Neural crest cell (in vitro differentiated cells): ENCODE data around the gene CDH23. TPM values are rescaled to one million over a fixed set of nuclear protein-coding genes. Genes with fewer than 3 reads are reported as not detected.
A peak's percentile ranks its signal among the peaks of the same experiment; 100 is the strongest.

Experiments
- DNase-seq: peaks from one replicate; pipeline ENCODE4 v3.0.0; 2021; ENCODE audit warnings: low read depth, mixed read lengths, low spot score
- H3K27ac Mint-ChIP-seq: one replicate; pipeline ENCODE4 v1.8.0; 2021; ENCODE audit warnings: mild to moderate bottlenecking, mixed read lengths; ENCODE audit not compliant: unreplicated experiment
- H3K27me3 Mint-ChIP-seq: 2 replicates; pipeline ENCODE4 v1.8.0; 2021; ENCODE audit warnings: low read depth, mild to moderate bottlenecking, mixed read lengths
- H3K36me3 Mint-ChIP-seq: 2 replicates; pipeline ENCODE4 v1.8.0; 2021; ENCODE audit warnings: low read depth, mild to moderate bottlenecking, mixed read lengths
- H3K4me1 Mint-ChIP-seq: 2 replicates; pipeline ENCODE4 v1.8.0; 2021; ENCODE audit warnings: mixed read lengths
- H3K4me3 Mint-ChIP-seq: one replicate; pipeline ENCODE4 v1.8.0; 2021; ENCODE audit warnings: mild to moderate bottlenecking, mixed read lengths
- H3K9me3 Mint-ChIP-seq: 2 replicates; pipeline ENCODE4 v1.8.0; 2021; ENCODE audit warnings: mixed read lengths
- total RNA-seq: library from RNA; stranded (reverse); gene quantifications from 2 replicates; pipeline ENCODE4 v1.2.1, GENCODE V29; 2021
- TF ChIP-seq, protein P1 (sequence below): fragments of 200-600 bp; sonication (generic); conservative IDR thresholded peaks from 2 replicates; pipeline ENCODE4 v1.5.0; 2021; ENCODE audit warnings: antibody characterized with exemption, mild to moderate bottlenecking

Gene CDH23
- total RNA-seq, 1 donor from 2014 or later = 2.6 TPM

DNA sequence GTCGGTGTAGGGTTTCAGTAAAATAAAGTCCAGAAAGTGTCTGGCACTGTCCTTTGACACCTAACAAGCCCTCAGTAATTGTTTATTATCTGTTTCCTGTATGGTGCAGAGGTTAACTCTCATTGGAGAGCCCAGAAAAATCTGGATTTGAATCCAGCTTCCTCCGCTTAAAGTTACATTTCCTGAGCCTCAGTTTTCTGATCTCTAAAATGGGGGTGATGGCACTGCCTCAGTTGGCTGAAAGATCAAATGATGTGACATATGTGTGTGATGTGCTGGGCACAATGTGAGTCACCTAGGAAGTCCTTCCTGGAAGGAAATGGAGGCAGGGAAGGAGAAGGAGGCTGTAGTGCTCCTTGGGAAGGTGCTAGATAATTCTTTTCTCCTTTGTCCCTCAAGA, 14.7 kb upstream of the CDH23 start:
- no peaks in the 10 kb centered on the region for H3K9me3 Mint-ChIP-seq
- H3K36me3 Mint-ChIP-seq = no peaks in the 10 kb centered on the region
- no peak overlapping the region for H3K4me3 Mint-ChIP-seq
- H3K27ac Mint-ChIP-seq = no peak overlapping the region
- H3K27me3 Mint-ChIP-seq = peaks cover 2% of the 10 kb centered on the region
- DNase-seq = no peak
- TF ChIP-seq, protein P1, sequence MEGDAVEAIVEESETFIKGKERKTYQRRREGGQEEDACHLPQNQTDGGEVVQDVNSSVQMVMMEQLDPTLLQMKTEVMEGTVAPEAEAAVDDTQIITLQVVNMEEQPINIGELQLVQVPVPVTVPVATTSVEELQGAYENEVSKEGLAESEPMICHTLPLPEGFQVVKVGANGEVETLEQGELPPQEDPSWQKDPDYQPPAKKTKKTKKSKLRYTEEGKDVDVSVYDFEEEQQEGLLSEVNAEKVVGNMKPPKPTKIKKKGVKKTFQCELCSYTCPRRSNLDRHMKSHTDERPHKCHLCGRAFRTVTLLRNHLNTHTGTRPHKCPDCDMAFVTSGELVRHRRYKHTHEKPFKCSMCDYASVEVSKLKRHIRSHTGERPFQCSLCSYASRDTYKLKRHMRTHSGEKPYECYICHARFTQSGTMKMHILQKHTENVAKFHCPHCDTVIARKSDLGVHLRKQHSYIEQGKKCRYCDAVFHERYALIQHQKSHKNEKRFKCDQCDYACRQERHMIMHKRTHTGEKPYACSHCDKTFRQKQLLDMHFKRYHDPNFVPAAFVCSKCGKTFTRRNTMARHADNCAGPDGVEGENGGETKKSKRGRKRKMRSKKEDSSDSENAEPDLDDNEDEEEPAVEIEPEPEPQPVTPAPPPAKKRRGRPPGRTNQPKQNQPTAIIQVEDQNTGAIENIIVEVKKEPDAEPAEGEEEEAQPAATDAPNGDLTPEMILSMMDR = no peak
- peaks cover 9% of the 10 kb centered on the region for H3K4me1 Mint-ChIP-seq

DNA sequence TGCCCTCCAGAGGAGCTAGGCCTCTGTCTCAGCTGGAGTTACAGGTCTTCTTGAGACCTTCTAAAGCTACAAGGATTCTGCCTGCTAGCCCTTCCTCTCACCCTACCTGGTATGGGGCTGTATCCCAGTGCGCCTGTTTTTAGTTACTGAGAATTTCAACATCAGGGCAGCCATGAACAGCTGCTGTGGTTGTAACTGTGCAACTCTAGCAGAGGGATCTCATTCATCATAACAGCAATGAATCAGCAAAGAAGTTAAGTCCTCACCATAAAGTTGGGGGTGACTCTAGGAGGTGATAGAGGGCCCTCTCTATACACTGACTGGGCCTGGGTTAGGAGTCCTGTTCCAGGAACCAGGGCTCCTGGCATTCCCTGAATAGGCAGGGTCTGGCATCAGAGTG, 14.0 kb upstream of the CDH23 start:
- no peak for DNase-seq
- H3K27ac Mint-ChIP-seq = no peak overlapping the region
- no peaks in the 10 kb centered on the region for H3K9me3 Mint-ChIP-seq
- peaks cover 5% of the 10 kb centered on the region for H3K4me1 Mint-ChIP-seq
- peaks cover 2% of the 10 kb centered on the region for H3K27me3 Mint-ChIP-seq
- H3K36me3 Mint-ChIP-seq = no peaks in the 10 kb centered on the region
- no peak overlapping the region for H3K4me3 Mint-ChIP-seq
- TF ChIP-seq, protein P1 = no peak

DNA sequence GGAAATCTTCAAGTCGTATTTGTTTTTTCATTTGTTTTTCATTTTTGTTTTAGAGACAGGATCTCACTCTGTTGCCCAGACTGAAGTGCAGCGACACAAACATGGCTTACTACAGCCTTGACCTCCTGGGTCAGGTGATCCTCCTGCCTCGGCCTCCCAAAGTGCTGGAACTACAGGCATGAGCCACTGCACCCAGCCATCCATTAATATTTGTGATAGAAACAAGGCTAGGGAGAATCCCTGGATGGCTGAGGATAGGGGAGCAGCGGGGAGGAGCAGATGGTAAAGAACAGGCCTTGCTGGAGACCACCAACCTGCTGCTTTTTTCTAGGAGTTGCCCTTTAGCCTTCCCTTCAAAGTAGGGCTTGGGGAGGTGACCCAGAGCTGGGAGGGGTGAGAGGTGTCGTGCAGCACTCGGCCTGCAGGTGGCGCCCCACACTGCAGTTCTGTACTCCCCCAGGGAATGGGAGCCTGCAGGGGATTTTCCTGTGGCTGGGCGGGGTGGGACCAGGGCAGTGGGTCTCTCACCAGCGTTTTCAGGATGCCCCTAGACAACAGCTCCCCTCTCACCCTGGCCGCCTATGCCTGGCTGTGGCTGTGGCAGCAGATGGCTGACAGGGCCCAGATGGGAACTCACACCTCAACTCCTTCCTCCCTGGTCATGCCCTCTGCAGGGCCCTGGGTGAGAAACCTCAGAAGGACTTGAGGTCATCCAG, 12.6 kb upstream of the CDH23 start:
- H3K36me3 Mint-ChIP-seq = no peaks in the 10 kb centered on the region
- peaks cover 2% of the 10 kb centered on the region for H3K27me3 Mint-ChIP-seq
- no peak overlapping the region for H3K27ac Mint-ChIP-seq
- TF ChIP-seq, protein P1 = peak; percentile 93
- no peaks in the 10 kb centered on the region for H3K9me3 Mint-ChIP-seq
- H3K4me1 Mint-ChIP-seq = peaks cover 5% of the 10 kb centered on the region
- H3K4me3 Mint-ChIP-seq = no peak overlapping the region
- DNase-seq = peak; percentile 84

DNA sequence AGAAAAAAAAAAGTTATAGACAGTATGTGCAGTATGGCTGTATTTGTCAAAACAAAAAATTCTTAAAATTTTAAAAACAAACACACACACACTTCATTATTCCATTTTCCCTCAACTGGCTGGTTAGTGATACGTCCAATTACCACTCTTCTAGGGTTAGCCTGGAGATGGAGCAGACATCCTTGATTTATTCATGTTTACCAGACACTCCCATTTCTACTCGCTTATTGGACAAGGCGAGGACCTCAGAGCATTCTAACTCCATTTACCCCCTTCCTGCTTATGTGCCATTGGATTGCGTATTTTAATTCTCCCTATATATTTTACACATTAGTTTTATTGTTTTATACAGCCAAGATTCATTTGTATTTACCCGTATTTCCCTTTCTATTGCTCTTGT, 8.5 kb upstream of the CDH23 start:
- Mint-ChIP-seq H3K27ac (no peak overlapping the region), H3K4me3 (no peak overlapping the region)
- TF ChIP-seq, protein P1 = no peak

DNA sequence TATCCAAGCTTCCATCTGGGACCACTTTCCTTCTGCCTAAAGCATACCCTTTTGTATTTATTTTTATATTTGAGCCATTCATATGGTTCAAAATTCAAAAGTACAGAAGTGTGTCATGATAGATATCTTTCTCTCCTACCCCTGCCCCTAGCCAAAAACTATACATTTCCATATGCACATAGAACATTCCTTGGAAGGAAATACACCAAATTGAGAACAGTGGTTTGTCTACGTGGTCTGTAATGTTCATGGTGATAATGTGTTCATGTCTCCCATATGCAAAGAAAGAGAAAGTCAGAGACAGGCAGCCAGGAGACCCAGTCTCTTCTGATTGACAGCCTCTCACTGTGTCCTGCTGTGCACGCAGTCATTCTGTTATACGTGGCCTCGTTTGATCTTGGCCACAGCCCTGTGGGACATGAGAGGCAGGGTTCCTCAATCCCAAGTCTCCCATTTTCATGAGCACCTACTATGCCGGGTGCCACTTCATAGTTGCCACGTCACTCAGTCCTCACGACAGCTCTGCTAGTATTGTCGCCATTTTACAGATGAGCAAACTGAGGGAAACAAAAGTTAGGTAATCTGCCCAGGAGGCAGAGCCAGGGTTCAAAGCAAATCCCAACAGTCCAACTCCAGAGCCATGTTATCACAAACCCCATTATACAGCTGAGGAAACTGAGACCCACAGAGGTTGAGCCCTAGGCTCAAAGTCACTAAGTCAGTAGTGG, 8.0 kb upstream of the CDH23 start:
- H3K27me3 Mint-ChIP-seq = peaks cover 7% of the 10 kb centered on the region

More for the DNA sequence above, 8.5 kb upstream of the CDH23 start:
- Mint-ChIP-seq H3K27me3 (peaks cover 3% of the 10 kb centered on the region), H3K4me1 (peaks cover 6% of the 10 kb centered on the region), H3K9me3 (no peaks in the 10 kb centered on the region), H3K36me3 (no peaks in the 10 kb centered on the region)
- DNase-seq = no peak

More for the DNA sequence above, 8.0 kb upstream of the CDH23 start:
- Mint-ChIP-seq H3K27ac (no peak overlapping the region), H3K4me3 (no peak overlapping the region), H3K9me3 (no peaks in the 10 kb centered on the region), H3K36me3 (no peaks in the 10 kb centered on the region), H3K4me1 (peaks cover 6% of the 10 kb centered on the region)
- DNase-seq = no peak
- TF ChIP-seq, protein P1 = no peak
